HG03378 (cell line): ENCODE measurements around the gene TMPRSS2.

Source experiments
- ATAC-seq: cut with Tn5 transposase; IDR thresholded peaks from one replicate; pipeline ENCODE4 v1.9.1; 2021; ENCODE audit warnings: mild to moderate bottlenecking, moderate library complexity; ENCODE audit not compliant: unreplicated experiment

Gene TMPRSS2

DNA sequence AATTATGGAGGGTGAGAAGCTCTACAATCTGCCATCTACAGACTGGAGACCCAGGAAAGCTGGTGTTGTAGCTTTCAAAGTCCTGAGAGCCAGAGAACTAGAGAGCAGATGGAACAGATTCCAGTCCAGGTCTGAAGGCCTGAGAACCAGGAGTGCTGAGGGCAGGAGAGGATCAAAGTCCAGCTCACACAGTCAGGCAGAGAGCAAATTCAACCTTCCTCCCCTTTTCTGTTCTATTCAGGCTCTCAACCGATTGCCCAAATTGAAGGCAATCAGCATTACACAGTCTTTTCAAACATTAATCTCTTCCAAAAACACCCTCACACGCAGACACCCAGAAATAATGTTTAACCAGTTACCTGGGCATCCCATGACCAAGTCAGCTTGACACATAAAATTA, 2.5 kb upstream of the TMPRSS2 start:
- no peak for ATAC-seq

DNA sequence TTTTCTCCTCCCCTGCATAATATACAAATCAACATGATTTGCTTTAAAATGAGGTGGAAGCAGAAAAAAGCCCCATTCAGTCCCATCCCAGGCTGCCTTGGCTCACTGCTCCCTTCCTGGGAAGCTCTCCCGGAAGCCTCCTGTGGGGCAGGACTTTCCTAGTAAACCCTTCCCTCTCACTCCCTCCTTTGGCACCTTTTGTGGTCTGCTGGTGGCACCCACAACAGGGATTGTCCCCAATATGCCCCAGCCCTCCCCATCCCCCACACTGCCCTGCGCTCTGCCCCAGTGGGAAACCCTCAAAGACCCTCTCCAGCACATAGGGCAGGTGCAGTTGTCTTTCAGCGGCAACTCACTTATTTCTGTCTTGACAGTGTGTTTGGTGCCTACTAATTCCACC, 1.8 kb upstream of the TMPRSS2 start:
- no peak for ATAC-seq

DNA sequence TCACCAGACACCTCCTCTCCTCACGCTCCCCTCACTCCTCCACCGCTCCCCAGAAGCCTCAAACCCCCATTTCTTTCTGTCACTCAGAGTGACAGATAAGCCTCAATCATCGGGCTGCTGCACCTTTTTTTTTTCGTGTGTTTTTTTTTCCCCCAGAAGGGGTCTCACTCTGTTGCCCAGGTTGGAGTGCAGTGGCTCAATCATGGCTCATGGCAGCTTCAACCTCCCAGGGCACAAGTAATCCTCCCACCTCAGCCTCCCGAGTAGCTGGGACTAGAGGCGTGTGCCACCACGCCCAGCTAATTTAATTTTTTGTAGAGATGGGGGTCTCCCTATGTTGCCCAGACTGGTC, 1.2 kb upstream of the TMPRSS2 start:
- ATAC-seq: no peak

GRCh38 chr21:41508415-41509144, 622 bp upstream of the TMPRSS2 start:
- ATAC-seq: no peak

DNA sequence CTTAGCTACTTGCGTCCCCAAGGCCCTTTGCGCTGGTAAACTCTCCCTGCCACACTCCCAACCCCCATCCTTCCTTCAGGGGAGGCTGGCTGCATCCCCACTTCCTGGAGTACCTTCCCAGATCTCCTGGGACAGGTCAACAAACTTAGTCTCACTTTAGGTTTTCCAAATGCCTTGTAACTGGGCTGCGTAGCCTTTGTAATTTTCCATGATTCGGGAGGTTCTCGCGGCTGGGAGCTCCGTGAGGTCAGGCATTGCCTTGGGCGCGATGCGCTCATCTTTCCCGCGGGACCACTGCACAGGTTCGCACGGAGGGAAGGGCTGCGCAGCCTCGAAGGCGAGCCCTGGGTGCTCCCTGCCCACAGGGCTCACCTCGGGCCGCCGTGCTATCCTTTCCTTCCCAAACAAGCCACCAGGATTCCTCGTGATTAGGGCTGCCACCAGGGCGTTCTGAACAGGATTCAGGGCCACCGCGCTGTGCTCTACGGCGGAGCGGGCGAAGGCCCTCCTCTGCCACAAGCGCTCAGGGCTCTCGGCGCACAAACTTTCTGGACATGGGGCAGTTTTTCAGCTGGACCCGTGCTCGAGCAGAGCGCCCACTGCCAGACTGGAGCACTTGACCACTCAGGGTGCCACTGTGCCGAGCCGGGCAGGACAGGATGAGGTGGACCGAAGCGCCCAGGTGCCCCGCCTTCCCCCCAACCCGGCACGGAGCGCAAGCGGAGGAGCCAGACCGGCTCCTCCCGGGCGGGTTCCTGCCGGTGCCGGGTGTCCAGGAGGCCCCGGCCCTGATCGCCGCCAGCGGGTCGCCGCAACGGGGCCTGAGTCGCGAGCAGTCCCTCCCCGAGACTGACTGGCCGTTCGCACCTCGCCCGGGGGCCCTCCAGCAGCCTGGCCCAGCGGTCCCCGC, 1.1 kb downstream of the TMPRSS2 start:
- no peak for ATAC-seq

GRCh38 chr21:41506005-41506594, 1.9 kb downstream of the TMPRSS2 start:
- no peak for ATAC-seq

DNA sequence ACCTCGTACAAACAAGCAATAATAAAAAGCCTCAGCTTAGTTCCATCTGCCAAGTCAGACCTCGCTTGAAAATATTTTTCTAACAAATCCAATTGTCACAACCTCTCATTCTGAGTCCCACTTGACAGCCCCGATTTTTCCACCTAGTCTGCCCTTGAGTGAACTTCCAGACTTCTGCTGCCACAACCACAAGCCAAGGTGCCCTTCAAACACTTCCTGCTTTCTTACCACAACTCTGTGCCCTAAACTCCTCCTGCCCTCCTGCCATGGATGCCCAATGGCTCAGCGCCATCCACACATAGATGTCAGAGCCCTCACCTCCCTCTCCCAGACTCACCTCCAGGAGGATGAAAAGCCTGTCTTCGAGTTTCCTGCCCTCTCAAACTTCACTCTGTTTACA, 3.9 kb downstream of the TMPRSS2 start:
- ATAC-seq: no peak

- no peak for ATAC-seq
Measured at GRCh38 chr21:41503331-41503730, 4.6 kb downstream of the TMPRSS2 start.

- no peak for ATAC-seq
Measured at GRCh38 chr21:41501919-41502318, 6.0 kb downstream of the TMPRSS2 start.

DNA sequence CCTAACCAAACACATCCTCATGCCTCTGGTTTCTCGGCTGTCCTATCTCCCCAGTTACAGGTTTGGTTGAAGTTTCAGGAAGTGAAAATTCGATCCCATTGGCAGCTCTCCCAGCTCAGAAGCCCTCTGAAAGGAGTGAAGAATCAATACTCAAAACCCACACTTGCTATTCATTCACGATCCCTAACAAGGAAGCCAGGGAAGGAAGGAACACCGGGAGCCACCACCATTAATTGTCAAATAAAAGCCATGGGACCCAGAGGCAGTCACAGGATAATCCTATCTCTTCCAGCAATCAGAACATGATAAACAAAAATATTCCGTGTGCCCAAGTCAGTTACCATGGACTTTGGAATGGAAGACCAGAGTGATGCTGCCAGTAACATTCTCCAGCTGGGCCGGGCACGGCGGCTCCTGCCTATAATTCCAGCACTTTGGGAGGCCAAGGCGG, 7.0 kb downstream of the TMPRSS2 start:
- no peak for ATAC-seq

GRCh38 chr21:41500363-41500762, 7.6 kb downstream of the TMPRSS2 start:
- no peak for ATAC-seq

GRCh38 chr21:41499920-41500319, 8.0 kb downstream of the TMPRSS2 start:
- no peak for ATAC-seq

DNA sequence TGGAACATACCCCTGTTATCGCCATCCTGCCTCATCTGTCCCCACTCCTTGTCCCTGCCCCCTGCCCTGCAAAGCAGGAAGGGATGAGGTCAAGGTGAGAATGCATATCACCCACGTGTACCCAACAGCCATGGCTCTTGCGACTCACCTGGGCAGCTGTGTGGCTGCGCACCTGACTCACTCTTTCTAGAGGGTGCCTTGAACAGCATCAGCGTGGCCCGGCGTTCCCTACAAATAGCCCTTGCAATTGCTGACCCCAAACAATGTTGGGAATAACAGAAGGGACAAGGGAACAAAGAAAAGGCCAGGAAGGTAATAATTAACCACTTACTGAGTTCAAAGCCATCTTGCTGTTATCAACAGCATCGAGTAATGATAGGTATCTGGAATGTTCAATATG, 10.2 kb downstream of the TMPRSS2 start:
- ATAC-seq: no peak

- ATAC-seq: no peak
Measured at GRCh38 chr21:41497008-41497407, 10.9 kb downstream of the TMPRSS2 start.

DNA sequence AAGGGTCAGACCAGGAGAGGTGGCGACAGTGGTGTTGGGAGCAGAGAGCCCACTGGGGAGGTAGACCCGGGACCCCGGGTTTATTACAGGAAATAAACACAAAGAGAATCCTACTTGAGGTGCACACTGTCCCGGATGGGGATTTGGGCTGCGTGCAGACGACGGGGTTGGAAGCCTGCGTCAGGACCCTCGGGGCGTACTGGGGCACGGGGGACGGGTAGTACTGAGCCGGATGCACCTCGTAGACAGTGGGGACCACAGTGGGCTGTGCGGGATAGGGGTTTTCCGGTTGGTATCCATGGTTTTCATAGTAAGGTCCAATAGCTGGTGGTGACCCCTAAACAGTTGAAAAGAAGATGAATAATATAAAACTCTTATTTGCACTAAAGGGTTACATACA, 13.7 kb downstream of the TMPRSS2 start:
- no peak for ATAC-seq

DNA sequence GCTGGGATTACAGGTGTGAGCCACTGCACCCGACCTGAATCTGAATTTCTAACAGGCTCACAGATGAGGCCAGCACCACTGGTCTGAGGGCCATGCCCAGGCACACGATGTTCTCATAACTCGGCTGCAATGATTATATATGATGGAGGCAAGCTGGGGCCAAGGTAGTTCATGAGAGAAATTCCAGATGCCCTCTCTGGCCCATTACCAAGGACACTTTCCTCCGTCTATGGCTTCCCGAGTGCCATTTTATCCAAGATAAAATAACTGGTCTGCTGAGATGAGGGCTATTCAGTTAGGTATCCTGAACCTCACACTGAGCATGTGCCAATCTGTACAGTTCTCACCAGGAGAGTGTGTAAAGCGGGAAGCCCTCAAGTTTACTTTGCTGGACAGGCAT, 16.5 kb downstream of the TMPRSS2 start:
- no peak for ATAC-seq

DNA sequence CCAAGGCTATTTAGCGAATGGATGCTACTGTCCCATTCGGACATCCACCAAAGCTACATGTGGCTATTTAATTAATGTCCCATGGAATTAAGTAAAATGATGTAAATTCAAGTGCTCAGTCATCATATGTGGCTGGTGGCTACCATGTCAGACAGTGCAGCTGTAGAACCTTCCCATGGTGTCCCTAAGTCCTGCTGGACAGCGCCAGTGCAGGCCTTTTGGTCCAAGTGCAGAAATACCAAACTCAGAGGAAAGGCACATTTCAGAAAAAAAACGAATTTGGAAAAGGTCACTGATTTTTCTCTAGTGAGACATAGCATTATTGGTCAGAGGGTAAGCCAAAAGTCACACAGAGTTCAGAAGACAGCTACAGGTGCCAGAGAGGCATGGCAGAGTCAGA, 17.6 kb downstream of the TMPRSS2 start:
- no peak for ATAC-seq

- no peak for ATAC-seq
Measured at GRCh38 chr21:41489329-41489728, 18.6 kb downstream of the TMPRSS2 start.

DNA sequence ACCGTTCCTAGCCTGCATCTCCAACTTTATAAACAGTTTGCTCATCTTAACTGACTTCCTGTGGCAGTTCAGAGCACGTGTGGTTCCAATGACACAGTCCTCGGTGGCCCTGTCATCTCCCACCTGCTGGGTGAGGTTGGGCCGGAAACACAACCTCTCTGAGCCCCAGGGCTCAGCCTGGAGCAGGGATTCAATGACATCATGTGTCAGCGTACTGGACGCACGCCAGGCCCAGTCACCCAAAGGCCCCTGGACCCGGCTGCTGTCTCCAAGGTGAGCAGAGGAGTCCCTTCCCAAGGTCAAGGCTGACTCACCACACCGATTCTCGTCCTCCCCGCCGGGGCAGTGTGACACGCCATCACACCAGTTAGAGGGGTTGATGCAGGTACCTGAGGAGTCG, 19.9 kb downstream of the TMPRSS2 start:
- no peak for ATAC-seq

- no peak for ATAC-seq
Measured at GRCh38 chr21:41487082-41487481, 20.9 kb downstream of the TMPRSS2 start.

DNA sequence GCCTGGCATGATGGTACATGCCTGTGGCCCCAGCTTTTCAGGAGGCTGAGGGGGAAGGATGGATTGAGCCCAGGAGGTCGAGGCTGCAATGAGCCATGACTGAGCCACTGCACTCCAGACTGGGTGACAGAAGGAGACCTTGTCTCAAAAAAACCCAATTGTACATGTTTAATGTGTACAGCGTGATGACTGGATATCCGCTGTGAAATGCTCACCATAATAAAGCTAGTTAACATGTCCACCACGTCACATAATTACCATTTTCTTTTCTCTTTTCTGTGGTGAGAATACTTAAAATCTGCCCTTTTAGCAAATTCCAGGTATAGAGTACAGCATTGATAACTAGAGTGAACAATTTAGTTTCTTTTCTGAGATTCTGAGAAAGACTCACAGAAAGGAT, 24.0 kb downstream of the TMPRSS2 start:
- ATAC-seq: no peak

GRCh38 chr21:41483415-41483814, 24.5 kb downstream of the TMPRSS2 start:
- no peak for ATAC-seq
